Astrocyte (in vitro differentiated cells and primary cell): ENCODE measurements around the gene NBL1. TPM values are rescaled to one million over a fixed set of nuclear protein-coding genes. Genes with fewer than 3 reads are reported as not detected.
A peak's percentile ranks its signal among the peaks of the same experiment; 100 is the strongest.

Experiments used
- DNase-seq: peaks from one replicate; pipeline ENCODE4 v3.0.0-alpha.2; 2010; ENCODE audit warnings: low read depth
- FAIRE-seq: peaks from 2 replicates; lab custom pipeline; 2011; peaks lifted over from hg19 to GRCh38; lab: Jason Lieb, UNC
- H2AFZ ChIP-seq: 2 replicates; pipeline ENCODE4 v1.6.0; 2012; ENCODE audit warnings: low read depth, low read length, inconsistent platforms
- H3K27ac ChIP-seq: 2 replicates; pipeline ENCODE4 v1.5.1; 2011; ENCODE audit warnings: low read depth, low read length, inconsistent platforms
- H3K27me3 ChIP-seq: 2 replicates; pipeline ENCODE4 v1.6.0; 2011; ENCODE audit warnings: low read length, inconsistent platforms; ENCODE audit not compliant: insufficient read depth
- H3K36me3 ChIP-seq: 2 replicates; pipeline ENCODE4 v1.5.1; 2011; ENCODE audit warnings: low read length, inconsistent platforms; ENCODE audit not compliant: insufficient read depth
- H3K4me1 ChIP-seq: 2 replicates; pipeline ENCODE4 v1.5.1; 2011; ENCODE audit warnings: low read length, inconsistent platforms; ENCODE audit not compliant: insufficient read depth
- H3K4me2 ChIP-seq: 2 replicates; pipeline ENCODE4 v1.6.0; 2012; ENCODE audit warnings: low read length, inconsistent platforms
- H3K4me3 ChIP-seq: 2 replicates; pipeline ENCODE4 v1.5.1; 2011; ENCODE audit warnings: low read depth, mild to moderate bottlenecking, low read length, inconsistent platforms; ENCODE audit not compliant: insufficient read depth
- H3K79me2 ChIP-seq: 2 replicates; pipeline ENCODE4 v1.6.0; 2012; ENCODE audit warnings: mild to moderate bottlenecking, low read length, inconsistent platforms; ENCODE audit not compliant: insufficient read depth
- H3K9ac ChIP-seq: 2 replicates; pipeline ENCODE4 v1.6.0; 2012; ENCODE audit warnings: mild to moderate bottlenecking, low read length, inconsistent platforms
- H3K9me3 ChIP-seq: 2 replicates; pipeline ENCODE4 v1.5.1; 2012; ENCODE audit warnings: low read depth, mild to moderate bottlenecking, low read length, inconsistent platforms; ENCODE audit not compliant: insufficient read depth
- H4K20me1 ChIP-seq: 2 replicates; pipeline ENCODE4 v1.6.0; 2012; ENCODE audit warnings: low read length, inconsistent platforms; ENCODE audit not compliant: insufficient read depth
- H3K27ac Mint-ChIP-seq: one replicate; pipeline ENCODE4 v1.8.0; 2021; ENCODE audit warnings: mild to moderate bottlenecking, mixed read lengths; ENCODE audit not compliant: unreplicated experiment
- H3K27me3 Mint-ChIP-seq: one replicate; pipeline ENCODE4 v1.8.0; 2021; ENCODE audit warnings: low read depth, mixed read lengths; ENCODE audit not compliant: unreplicated experiment
- H3K36me3 Mint-ChIP-seq: one replicate; pipeline ENCODE4 v1.8.0; 2021; ENCODE audit warnings: low read depth, mixed read lengths; ENCODE audit not compliant: unreplicated experiment
- H3K4me1 Mint-ChIP-seq: one replicate; pipeline ENCODE4 v1.8.0; 2021; ENCODE audit warnings: low read depth, mixed read lengths; ENCODE audit not compliant: unreplicated experiment
- H3K4me3 Mint-ChIP-seq: one replicate; pipeline ENCODE4 v1.8.0; 2021; ENCODE audit warnings: mild to moderate bottlenecking, moderate library complexity, mixed read lengths; ENCODE audit not compliant: unreplicated experiment
- H3K9me3 Mint-ChIP-seq: one replicate; pipeline ENCODE4 v1.8.0; 2021; ENCODE audit warnings: mild to moderate bottlenecking, mixed read lengths; ENCODE audit not compliant: unreplicated experiment
- CTCF ChIP-seq: IDR thresholded peaks from 2 replicates; pipeline ENCODE4 v1.5.1; 2011; ENCODE audit warnings: low read depth, mild to moderate bottlenecking, inconsistent platforms, low read length, moderate library complexity; ENCODE audit not compliant: insufficient read depth
- EZH2 ChIP-seq: IDR thresholded peaks from 2 replicates; pipeline ENCODE4 v1.6.1; 2012; ENCODE audit warnings: mild to moderate bottlenecking, low read length, inconsistent platforms; ENCODE audit not compliant: insufficient read depth
- total RNA-seq: library from RNA; stranded (reverse); gene quantifications from 2 replicates; pipeline ENCODE4 v1.2.1, GENCODE V29; 2021

The NBL1 gene
- total RNA-seq, 1 donor from 2014 or later = 58.3 TPM

GRCh38 chr1:19664453-19665185 is 20.5 kb downstream of the NBL1 start, which contains the start of gene HTR6:
HTR6 (plus strand) TSS chr1:19664875; CDS start chr1:19665754, 879 bp downstream.
- Histone ChIP-seq H3K79me2 (no peaks in the 10 kb centered on the region), H3K27ac (no peak within 1 kb of the TSS), H4K20me1 (peaks cover 16% of the 10 kb centered on the region), H3K9ac (no peak within 1 kb of the TSS), H3K9me3 (no peaks in the 10 kb centered on the region), H2AFZ (no peak within 1 kb of the TSS), H3K27me3 (peaks cover 56% of the 10 kb centered on the region), H3K4me3 (no peak within 1 kb of the TSS), H3K4me1 (peaks cover 2% of the 10 kb centered on the region), H3K36me3 (no peaks in the 10 kb centered on the region), H3K4me2 (peak within 1 kb of the TSS; percentile 74)
- TF ChIP-seq EZH2 (no peak), CTCF (no peak)
- H3K4me3 Mint-ChIP-seq = peak within 1 kb of the TSS; percentile 62
- no peaks in the 10 kb centered on the region for H3K9me3 Mint-ChIP-seq
- peaks cover 2% of the 10 kb centered on the region for H3K4me1 Mint-ChIP-seq
- DNase-seq = no peak
- H3K27ac Mint-ChIP-seq = no peak within 1 kb of the TSS
- peaks cover 62% of the 10 kb centered on the region for H3K27me3 Mint-ChIP-seq
- no peak for FAIRE-seq
- H3K36me3 Mint-ChIP-seq = no peaks in the 10 kb centered on the region

GRCh38 chr1:19665186-19665495 is 21.0 kb downstream of the NBL1 start:
- Mint-ChIP-seq H3K27ac (no peak overlapping the region), H3K4me3 (no peak overlapping the region), H3K27me3 (peaks cover 67% of the 10 kb centered on the region), H3K4me1 (no peaks in the 10 kb centered on the region), H3K9me3 (no peaks in the 10 kb centered on the region), H3K36me3 (peaks cover 2% of the 10 kb centered on the region)
- Histone ChIP-seq H3K4me1 (no peaks in the 10 kb centered on the region), H3K9me3 (no peaks in the 10 kb centered on the region), H3K27me3 (peaks cover 56% of the 10 kb centered on the region), H3K9ac (no peak overlapping the region), H3K27ac (no peak overlapping the region), H3K36me3 (no peaks in the 10 kb centered on the region), H3K4me2 (peak overlapping the region; percentile 74), H4K20me1 (peaks cover 13% of the 10 kb centered on the region), H2AFZ (no peak overlapping the region), H3K4me3 (no peak overlapping the region), H3K79me2 (no peaks in the 10 kb centered on the region)
- no peak for DNase-seq
- no peak for FAIRE-seq
- TF ChIP-seq EZH2 = no peak

- H4K20me1 ChIP-seq = peaks cover 7% of the 10 kb centered on the region
- Mint-ChIP-seq H3K27me3 (peaks cover 70% of the 10 kb centered on the region), H3K4me1 (no peaks in the 10 kb centered on the region), H3K4me3 (no peak overlapping the region), H3K9me3 (no peaks in the 10 kb centered on the region), H3K36me3 (peaks cover 2% of the 10 kb centered on the region), H3K27ac (no peak overlapping the region)
- no peak for FAIRE-seq
- H3K27me3 ChIP-seq = peaks cover 58% of the 10 kb centered on the region
- no peak overlapping the region for H2AFZ ChIP-seq
- H3K36me3 ChIP-seq = no peaks in the 10 kb centered on the region
- no peak overlapping the region for H3K27ac ChIP-seq
- TF ChIP-seq EZH2 (peak; percentile 98), CTCF (no peak)
- no peaks in the 10 kb centered on the region for H3K9me3 ChIP-seq
- peak overlapping the region; percentile 74 for H3K4me2 ChIP-seq
- H3K4me1 ChIP-seq = no peaks in the 10 kb centered on the region
- H3K9ac ChIP-seq = no peak overlapping the region
- H3K4me3 ChIP-seq = no peak overlapping the region
- no peaks in the 10 kb centered on the region for H3K79me2 ChIP-seq
- DNase-seq = no peak
These were observed 21.7 kb downstream of the NBL1 start for GRCh38 chr1:19665496-19666465.
